ENCODE data around the gene CLASRP. TPM values are rescaled to one million over a fixed set of nuclear protein-coding genes. Genes with fewer than 3 reads are reported as not detected.

Gene CLASRP
- total and polyA plus RNA-seq, 9 of the 15 experiments (the other 6 are each of a cell fraction or from before 2014, with no cell fraction given): 0.94 to 86.3 (median 44.0) TPM

- TF ChIP-seq MAFG (tag; conservative IDR thresholded peaks at IDR 0.05) (no peak), TAF9B (IDR thresholded peaks at IDR 0.05; ENCODE audit: partially characterized antibody) (no peak), DLX4 (CRISPR knock-in tag; IDR thresholded peaks at IDR 0.05) (no peak), GTF2E2 (tag; IDR thresholded peaks at IDR 0.05) (no peak), MCM2 (IDR thresholded peaks at IDR 0.05; ENCODE audit: low read depth) (no peak), RFX7 (CRISPR knock-in tag; IDR thresholded peaks at IDR 0.05) (no peak), SOX6 (IDR thresholded peaks at IDR 0.05) (no peak), CHD7 (IDR thresholded peaks at IDR 0.05; ENCODE audit: low read depth, low read length) (no peak), YBX1 (IDR thresholded peaks at IDR 0.05) (no peak), BRCA1 (IDR thresholded peaks at IDR 0.05) (no peak), BRCA1 (CRISPR knock-in tag; IDR thresholded peaks at IDR 0.05) (no peak), PTBP1 (IDR thresholded peaks at IDR 0.05; ENCODE audit: low read depth, low read length) (no peak), BMI1 (IDR thresholded peaks at IDR 0.05; ENCODE audit: low read length) (no peak), ZBTB11 (CRISPR knock-in tag; IDR thresholded peaks at IDR 0.05) (no peak)
Observed at GRCh38 chr19:45097776-45098520, 59.1 kb downstream of the CLASRP start (continued).
